IMR-90 (cell line): ENCODE data around the gene SERPINB1. TPM values are rescaled to one million over a fixed set of nuclear protein-coding genes. Genes with fewer than 3 reads are reported as not detected.

Experiments used
- ATAC-seq: fragments of 200-7000 bp; cut with Tn5 transposase; 2 replicates; pipeline ENCODE4 v1.9.1; 2020; ENCODE audit warnings: low read depth, mild to moderate bottlenecking, moderate library complexity
- BruUV-seq: library from RNA; stranded (reverse); fragments of 400-500 nt; replicated peaks from 2 replicates; lab custom pipeline; 2021; lab: Mats Ljungman, UMichigan
- CTCF ChIA-PET: fragments of 300-600 bp; formaldehyde crosslinking; extraction: SDS; loops from one replicate; lab custom pipeline; 2021; ENCODE audit warnings: antibody characterized with exemption; lab: Yijun Ruan, JAX
- POLR2A ChIA-PET: fragments of 300-600 bp; sonication (Branson Sonifier 250); formaldehyde crosslinking; loops from one replicate; lab custom pipeline; 2022; ENCODE audit warnings: antibody characterized with exemption; ENCODE audit not compliant: unreplicated experiment; lab: Charles Lee
- DNase-seq: peaks from one replicate; pipeline ENCODE4 v3.0.0; 2013
- H2AFZ ChIP-seq: replicated peaks from 2 replicates; pipeline ENCODE3; 2013; ENCODE audit warnings: low read length, mild to moderate bottlenecking; ENCODE audit not compliant: poor library complexity
- H2AK5ac ChIP-seq: 2 replicates; pipeline ENCODE4 v1.6.1; 2013; ENCODE audit warnings: low read depth, low read length, inconsistent platforms
- H2AK9ac ChIP-seq: replicated peaks from 2 replicates; pipeline ENCODE3; 2013; ENCODE audit warnings: mild to moderate bottlenecking, low read depth, low read length, moderate library complexity; ENCODE audit not compliant: poor library complexity
- H2BK120ac ChIP-seq: 2 replicates; pipeline ENCODE4 v1.6.1; 2013; ENCODE audit warnings: low read depth, low read length, inconsistent platforms
- H2BK15ac ChIP-seq: 3 replicates; pipeline ENCODE4 v1.6.1; 2013; ENCODE audit warnings: low read depth, low read length, inconsistent platforms
- H2BK20ac ChIP-seq: 2 replicates; pipeline ENCODE4 v1.6.1; 2013; ENCODE audit warnings: low read depth, mild to moderate bottlenecking, inconsistent platforms, low read length, moderate library complexity
- H2BK5ac ChIP-seq: 2 replicates; pipeline ENCODE4 v1.6.1; 2013; ENCODE audit warnings: mild to moderate bottlenecking, low read depth, low read length, inconsistent platforms; ENCODE audit not compliant: poor library complexity, severe bottlenecking
- H3K14ac ChIP-seq: replicated peaks from 2 replicates; pipeline ENCODE4 v1.6.1; 2013; ENCODE audit warnings: low read depth, low read length, inconsistent platforms
- H3K18ac ChIP-seq: 2 replicates; pipeline ENCODE4 v1.6.1; 2013; ENCODE audit warnings: low read depth, low read length, control low read depth
- H3K23ac ChIP-seq: 2 replicates; pipeline ENCODE4 v1.6.1; 2013; ENCODE audit warnings: low read depth, low read length, inconsistent platforms
- H3K27ac ChIP-seq: 2 replicates; pipeline ENCODE4 v1.5.1; 2013; ENCODE audit warnings: mild to moderate bottlenecking, control low read depth, low read length; ENCODE audit not compliant: insufficient read depth
- H3K27me3 ChIP-seq: 2 replicates; pipeline ENCODE4 v1.6.1; 2013; ENCODE audit warnings: low read length; ENCODE audit not compliant: control insufficient read depth, insufficient read depth
- H3K36me3 ChIP-seq: 2 replicates; pipeline ENCODE4 v1.6.1; 2013; ENCODE audit warnings: low read length, mixed read lengths; ENCODE audit not compliant: control insufficient read depth, insufficient read depth
- H3K4ac ChIP-seq: 2 replicates; pipeline ENCODE4 v1.6.1; 2013; ENCODE audit warnings: low read depth, low read length, inconsistent platforms
- H3K4me1 ChIP-seq: 2 replicates; pipeline ENCODE4 v1.6.1; 2013; ENCODE audit warnings: low read length, mixed read lengths; ENCODE audit not compliant: control insufficient read depth, insufficient read depth
- H3K4me2 ChIP-seq: 2 replicates; pipeline ENCODE4 v1.6.1; 2013; ENCODE audit warnings: low read depth, mild to moderate bottlenecking, control low read depth, low read length, moderate library complexity
- H3K4me3 ChIP-seq: 2 replicates; pipeline ENCODE4 v1.5.1; 2013; ENCODE audit warnings: low read depth, mild to moderate bottlenecking, control low read depth, low read length, moderate library complexity; ENCODE audit not compliant: insufficient read depth
- H3K56ac ChIP-seq: 2 replicates; pipeline ENCODE4 v1.6.1; 2013; ENCODE audit warnings: low read length, inconsistent platforms; ENCODE audit not compliant: insufficient read depth; ENCODE audit errors: extremely low read depth
- H3K79me1 ChIP-seq, 2 experiments: 2 replicates each; pipeline ENCODE4 v1.6.1; 2013; ENCODE audit warnings: low read length in 2 of 2, inconsistent platforms in 1 of 2, low read depth in 1 of 2
- H3K9ac ChIP-seq: 2 replicates; pipeline ENCODE4 v1.6.1; 2013; ENCODE audit warnings: low read depth, low read length, control low read depth
- H3K9me1 ChIP-seq: 2 replicates; pipeline ENCODE4 v1.6.1; 2013; ENCODE audit warnings: low read length, inconsistent platforms; ENCODE audit not compliant: insufficient read depth
- H3K9me3 ChIP-seq: 2 replicates; pipeline ENCODE4 v1.6.1; 2013; ENCODE audit warnings: low read length; ENCODE audit not compliant: control insufficient read depth, insufficient read depth
- H4K20me1 ChIP-seq: 2 replicates; pipeline ENCODE4 v1.6.1; 2013; ENCODE audit warnings: low read length, inconsistent platforms; ENCODE audit not compliant: insufficient read depth
- H4K5ac ChIP-seq: 2 replicates; pipeline ENCODE4 v1.6.1; 2013; ENCODE audit warnings: mild to moderate bottlenecking, low read depth, low read length, control low read depth
- H4K8ac ChIP-seq, 2 experiments: 2 replicates each; pipeline ENCODE4 v1.6.1; 2013; ENCODE audit warnings: low read depth in 2 of 2, low read length in 2 of 2, control low read depth in 1 of 2, inconsistent platforms in 1 of 2
- H4K91ac ChIP-seq: 2 replicates; pipeline ENCODE4 v1.6.1; 2013; ENCODE audit warnings: low read depth, low read length, inconsistent platforms; ENCODE audit not compliant: insufficient read depth
- CEBPB ChIP-seq: IDR thresholded peaks from 2 replicates; pipeline ENCODE4 v1.6.1; 2012; ENCODE audit warnings: low read depth, low read length, improper control_type of control experiment
- CHD1 ChIP-seq: IDR thresholded peaks from 2 replicates; pipeline ENCODE4 v1.6.1; 2012; ENCODE audit warnings: low read depth, low read length, improper control_type of control experiment
- CTCF ChIP-seq: conservative IDR thresholded peaks from 2 replicates; pipeline ENCODE4 v1.5.1; 2012; ENCODE audit warnings: mild to moderate bottlenecking, low read depth, low read length, improper control_type of control experiment
- ELK1 ChIP-seq: fragments of 150-350 bp; IDR thresholded peaks from 2 replicates; pipeline ENCODE4 v1.6.1; 2016; ENCODE audit warnings: low read depth, mild to moderate bottlenecking, low read length, moderate library complexity, borderline replicate concordance
- FOS ChIP-seq: fragments of 150-350 bp; IDR thresholded peaks from 2 replicates; pipeline ENCODE4 v1.6.1; 2016; ENCODE audit warnings: low read depth, low read length
- MAFK ChIP-seq: IDR thresholded peaks from 2 replicates; pipeline ENCODE4 v1.6.1; 2012; ENCODE audit warnings: low read depth, low read length, improper control_type of control experiment
- MAZ ChIP-seq: IDR thresholded peaks from 2 replicates; pipeline ENCODE4 v1.6.1; 2012; ENCODE audit warnings: low read depth, mild to moderate bottlenecking, low read length, improper control_type of control experiment, moderate library complexity, borderline replicate concordance
- MXI1 ChIP-seq: IDR thresholded peaks from 2 replicates; pipeline ENCODE4 v1.6.1; 2012; ENCODE audit warnings: low read depth, mild to moderate bottlenecking, low read length, moderate library complexity, borderline replicate concordance
- NFE2L2 ChIP-seq: fragments of 150-350 bp; IDR thresholded peaks from 2 replicates; pipeline ENCODE4 v1.6.1; 2016; ENCODE audit warnings: low read depth, mild to moderate bottlenecking, low read length
- POLR2A ChIP-seq: IDR thresholded peaks from 2 replicates; pipeline ENCODE4 v1.6.1; 2012; ENCODE audit warnings: mild to moderate bottlenecking, low read depth, low read length
- RAD21 ChIP-seq: IDR thresholded peaks from 2 replicates; pipeline ENCODE4 v1.6.1; 2012; ENCODE audit warnings: low read length, improper control_type of control experiment
- RCOR1 ChIP-seq: IDR thresholded peaks from 2 replicates; pipeline ENCODE4 v1.6.1; 2012; ENCODE audit warnings: mild to moderate bottlenecking, low read length, improper control_type of control experiment; ENCODE audit not compliant: insufficient replicate concordance
- RFX5 ChIP-seq: IDR thresholded peaks from 2 replicates; pipeline ENCODE4 v1.8.0; 2012; ENCODE audit warnings: low read depth, mild to moderate bottlenecking, low read length, moderate library complexity
- SMC3 ChIP-seq: fragments of 150-350 bp; IDR thresholded peaks from 2 replicates; pipeline ENCODE4 v1.6.1; 2016; ENCODE audit warnings: low read depth, mild to moderate bottlenecking, antibody characterized with exemption, low read length, moderate library complexity
- USF2 ChIP-seq: fragments of 150-350 bp; IDR thresholded peaks from 2 replicates; pipeline ENCODE4 v1.6.1; 2017; ENCODE audit warnings: mild to moderate bottlenecking, antibody characterized with exemption, low read length, low read depth
- WGBS, 2 experiments: methylation state at CpG; one replicate each; pipeline versions ENCODE4 v1.1.5 to v1.1.7; 2013; ENCODE audit warnings: missing lambda C conversion rate in 2 of 2; ENCODE audit not compliant: insufficient read length in 1 of 2; ENCODE audit errors: extremely low coverage in 2 of 2; 5-methylcytosine and 5-hydroxymethylcytosine counted together
- dilution Hi-C: fragments of 300-500 bp; cut with HindIII; formaldehyde crosslinking; loops from one replicate; pipeline ENCODE4 v1.14.3; 2018; ENCODE audit warnings: low sequenced_read_pairs; ENCODE audit not compliant: unreplicated experiment
- in situ Hi-C: fragments of 300-500 bp; cut with MboI; formaldehyde crosslinking; loops from 3 replicates; pipeline ENCODE4 v1.14.3; 2019; ENCODE audit warnings: low sequenced_read_pairs, inconsistent platforms, mixed read lengths
- intact Hi-C: fragments of 100-400 bp; cut with micrococcal nuclease; formaldehyde crosslinking; loops from 2 replicates; pipeline ENCODE4 v1.10.0; 2022
- polyA plus RNA-seq, 3 experiments: library from polyadenylated mRNA; depleted of rRNA; stranded (reverse); fragments of >200 nt; gene quantifications; 2 replicates each; pipeline ENCODE4 v1.2.3, GENCODE V29; 2012; ENCODE audit warnings: low replicate concordance in 1 of 3
- total RNA-seq: library from RNA; depleted of rRNA; stranded (reverse); fragments of >200 nt; gene quantifications from 2 replicates; pipeline ENCODE4 v1.2.3, GENCODE V29; 2012

Gene SERPINB1
- total and polyA plus RNA-seq, 2 of the 4 experiments (the other 2 are of a cell fraction): 6.1 to 9.1 TPM

- DNase-seq (no peak), ATAC-seq (no peak)
- BruUV-seq: no TSS peak
- Histone ChIP-seq H4K91ac (no peak overlapping the region), H3K4me2 (no peak overlapping the region), H2AK9ac (no peak overlapping the region), H3K36me3 (no peaks in the 10 kb centered on the region), H2AK5ac (no peak overlapping the region), H3K4me1 (peaks cover 18% of the 10 kb centered on the region), H2BK120ac (no peak overlapping the region), H2BK15ac (no peak overlapping the region; the same call in 2 of the 3 replicates), H3K23ac (no peak overlapping the region), H3K56ac (no peak overlapping the region), H3K27me3 (no peaks in the 10 kb centered on the region), H3K9me3 (no peaks in the 10 kb centered on the region), H2BK5ac (no peak overlapping the region), H4K5ac (no peak overlapping the region), H3K9ac (no peak overlapping the region), H3K14ac (no peak overlapping the region), H4K20me1 (no peaks in the 10 kb centered on the region), H3K4ac (no peak overlapping the region), H2AFZ (peak overlapping the region; percentile 53), H3K79me1 (no peaks in the 10 kb centered on the region), H2BK20ac (no peak overlapping the region), H4K8ac (no peak overlapping the region), H3K27ac (no peak overlapping the region), H3K18ac (no peak overlapping the region), H3K9me1 (no peaks in the 10 kb centered on the region), H3K4me3 (no peak overlapping the region)
- ChIA-PET CTCF (no interaction called here), POLR2A (no interaction called here)
- in situ Hi-C loops: no loop called here
- 40% methylated on average over 2 of the region's 7 CpGs; no CpG with 5 or more reads in 1 of the 2 experiments for WGBS, 2 experiments
- intact Hi-C loops: no loop called here
- dilution Hi-C loops: no loop called here
- TF ChIP-seq MAZ (no peak), CTCF (no peak), NFE2L2 (no peak), CHD1 (no peak), RAD21 (no peak), ELK1 (no peak), SMC3 (no peak), POLR2A (no peak), USF2 (no peak), MAFK (no peak), RFX5 (no peak), FOS (no peak), RCOR1 (no peak), CEBPB (no peak), MXI1 (no peak)
Measured at GRCh38 chr6:2872423-2873358, 31.0 kb upstream of the SERPINB1 start.
